GM12875 (cell line): ENCODE results near the gene RHNO1.

ENCODE experiments used
- H3K4me3 ChIP-seq: one replicate; pipeline ENCODE4 v1.5.1; 2011; ENCODE audit warnings: low read depth, low read length, control low read depth
- TF ChIP-seq, protein P1 (sequence below): IDR thresholded peaks from 2 replicates; pipeline ENCODE4 v1.5.1; 2011; ENCODE audit warnings: low read depth, mild to moderate bottlenecking, control low read depth, inconsistent platforms, low read length, moderate library complexity, borderline replicate concordance; ENCODE audit not compliant: insufficient read depth

The RHNO1 gene

DNA sequence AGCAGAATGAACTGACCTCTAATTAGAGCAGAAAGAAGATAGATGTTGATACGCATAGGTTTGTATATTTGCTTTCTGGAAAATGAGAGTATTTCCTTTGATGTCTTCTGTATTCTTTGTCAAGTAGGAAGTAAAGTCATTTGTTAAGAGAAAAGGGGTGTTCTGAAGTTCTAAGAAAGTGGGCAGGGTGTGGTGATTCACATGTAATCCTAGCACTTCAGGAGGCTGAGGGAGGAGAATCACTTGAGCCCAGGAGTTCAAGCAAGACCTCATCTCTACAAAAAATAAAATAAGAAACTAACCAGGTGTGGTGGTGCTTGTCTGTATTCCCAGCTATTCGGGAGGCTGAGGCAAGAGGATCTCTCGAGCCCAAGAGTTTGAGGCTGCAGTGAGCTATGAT, 2.8 kb downstream of the RHNO1 start:
- TF ChIP-seq, protein P1, sequence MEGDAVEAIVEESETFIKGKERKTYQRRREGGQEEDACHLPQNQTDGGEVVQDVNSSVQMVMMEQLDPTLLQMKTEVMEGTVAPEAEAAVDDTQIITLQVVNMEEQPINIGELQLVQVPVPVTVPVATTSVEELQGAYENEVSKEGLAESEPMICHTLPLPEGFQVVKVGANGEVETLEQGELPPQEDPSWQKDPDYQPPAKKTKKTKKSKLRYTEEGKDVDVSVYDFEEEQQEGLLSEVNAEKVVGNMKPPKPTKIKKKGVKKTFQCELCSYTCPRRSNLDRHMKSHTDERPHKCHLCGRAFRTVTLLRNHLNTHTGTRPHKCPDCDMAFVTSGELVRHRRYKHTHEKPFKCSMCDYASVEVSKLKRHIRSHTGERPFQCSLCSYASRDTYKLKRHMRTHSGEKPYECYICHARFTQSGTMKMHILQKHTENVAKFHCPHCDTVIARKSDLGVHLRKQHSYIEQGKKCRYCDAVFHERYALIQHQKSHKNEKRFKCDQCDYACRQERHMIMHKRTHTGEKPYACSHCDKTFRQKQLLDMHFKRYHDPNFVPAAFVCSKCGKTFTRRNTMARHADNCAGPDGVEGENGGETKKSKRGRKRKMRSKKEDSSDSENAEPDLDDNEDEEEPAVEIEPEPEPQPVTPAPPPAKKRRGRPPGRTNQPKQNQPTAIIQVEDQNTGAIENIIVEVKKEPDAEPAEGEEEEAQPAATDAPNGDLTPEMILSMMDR = no peak
- H3K4me3 ChIP-seq = no peak overlapping the region

DNA sequence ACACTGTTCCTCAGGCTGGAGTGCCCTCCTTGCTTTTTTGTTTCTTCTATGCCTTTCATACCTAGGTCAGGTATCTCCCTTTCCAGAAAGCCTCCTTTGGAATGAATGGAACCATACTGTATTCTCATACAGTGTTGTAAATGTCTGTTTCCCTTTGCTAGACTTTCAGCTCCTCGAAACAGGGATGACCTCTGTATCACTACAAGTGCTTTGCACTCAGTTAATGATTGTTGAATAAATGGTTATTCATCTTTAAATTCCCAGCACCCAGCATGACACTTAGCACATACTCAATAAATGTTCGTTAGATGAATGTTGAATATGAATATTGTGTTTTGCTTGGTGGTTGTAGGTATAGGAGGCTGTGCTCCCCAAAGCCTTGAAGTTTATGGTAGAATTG, 7.8 kb downstream of the RHNO1 start:
- H3K4me3 ChIP-seq = no peak overlapping the region
- TF ChIP-seq, protein P1 = no peak

DNA sequence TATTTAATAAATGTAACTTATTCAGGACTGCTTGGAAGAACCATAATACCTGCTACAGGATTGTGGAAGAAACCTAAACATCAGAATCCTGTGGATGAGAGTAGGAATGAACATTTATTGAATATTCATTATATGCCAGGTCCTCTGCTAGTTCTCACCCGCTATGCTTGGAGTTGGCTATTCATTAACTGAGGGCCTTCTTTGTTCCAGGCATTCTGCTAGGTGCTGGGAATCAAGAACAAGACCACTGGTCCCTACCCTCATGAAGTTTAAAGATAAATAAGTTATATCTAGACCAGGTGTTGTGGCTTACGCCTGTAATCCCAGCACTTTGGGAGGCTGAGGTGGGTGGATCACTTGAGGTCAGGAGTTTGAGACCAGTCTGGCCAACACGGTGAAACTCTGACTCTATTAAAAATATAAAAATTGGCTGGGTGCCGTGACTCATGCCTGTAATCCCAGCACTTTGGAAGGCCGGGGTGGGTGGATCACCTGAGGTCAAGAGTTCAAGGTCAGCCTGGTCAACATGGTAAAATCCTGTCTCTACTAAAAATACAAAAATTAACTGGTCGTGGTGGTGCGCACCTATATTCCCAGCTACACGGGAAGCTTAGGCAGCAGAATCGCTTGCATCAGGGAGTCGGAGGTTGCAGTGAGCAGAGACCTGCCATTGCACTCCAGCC, 9.9 kb downstream of the RHNO1 start:
- no peak overlapping the region for H3K4me3 ChIP-seq
- TF ChIP-seq, protein P1 = no peak

DNA sequence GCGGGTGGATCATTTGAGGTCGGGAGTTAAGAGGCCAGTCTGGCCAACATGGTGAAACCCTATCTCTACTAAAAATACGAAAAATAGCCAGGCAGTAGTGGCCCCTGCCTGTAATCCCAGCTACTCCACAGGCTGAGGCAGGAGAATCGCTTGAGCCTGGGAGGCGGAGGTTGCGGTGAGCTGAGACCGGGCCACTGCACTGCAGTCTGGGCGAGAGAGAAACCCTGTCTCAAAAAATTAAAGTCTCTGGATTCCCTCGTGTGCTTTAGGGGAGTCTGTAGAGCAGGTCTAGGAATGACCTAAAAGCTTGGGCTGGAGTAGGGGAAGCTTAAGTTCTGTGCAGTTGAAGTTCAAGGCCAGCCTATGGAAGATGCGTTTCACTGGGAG, 13.0 kb downstream of the RHNO1 start:
- peak overlapping the region; percentile 93 for H3K4me3 ChIP-seq
- TF ChIP-seq, protein P1 = no peak

DNA sequence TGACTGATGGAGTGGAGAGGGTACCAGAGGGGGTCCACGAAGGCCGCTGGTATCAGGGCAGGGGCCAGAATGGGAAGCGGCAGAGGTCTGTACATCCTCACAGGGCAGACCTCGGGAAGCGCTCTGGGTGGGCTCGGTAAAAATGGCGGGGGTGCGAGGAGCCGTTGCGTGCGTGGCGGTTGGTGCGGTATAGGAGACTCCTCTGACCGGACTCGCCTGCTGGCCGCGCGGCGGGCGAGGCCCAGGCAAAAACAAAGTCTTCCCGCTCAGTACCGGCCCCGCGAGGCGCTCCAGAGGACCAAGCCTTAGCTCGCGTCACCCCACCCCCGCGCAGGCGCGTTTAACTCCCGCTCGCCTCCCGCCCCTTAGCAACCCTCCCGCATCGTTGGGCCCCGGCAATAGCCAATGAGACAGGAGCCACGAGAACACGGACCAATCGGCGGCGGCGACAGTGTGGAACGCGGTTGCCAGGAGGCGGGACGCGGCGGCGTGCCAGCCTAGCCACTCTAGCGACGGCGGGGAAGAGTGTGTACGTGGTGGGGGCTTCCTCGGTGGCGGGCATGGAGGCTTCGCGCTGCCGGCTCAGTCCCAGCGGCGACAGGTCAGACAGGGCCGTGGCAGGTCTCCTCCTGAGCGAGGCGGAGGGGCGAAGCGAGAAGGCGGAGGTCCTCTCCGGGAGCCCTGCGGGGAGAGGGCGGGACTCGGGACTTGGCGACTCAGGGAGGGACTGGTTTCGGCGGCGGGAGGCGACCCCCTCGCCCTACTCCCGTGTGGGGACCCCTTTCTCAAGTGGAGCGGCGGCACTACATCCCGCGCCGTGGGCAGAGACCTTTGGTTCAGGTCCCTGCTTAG, 13.6 kb downstream of the RHNO1 start, which contains the start of gene TULP3:
Gene TULP3 (plus strand): TSS at position 504 of the 852 bp plus-strand sequence. CDS start 57 bp downstream, at position 561.
- peak within 1 kb of the TSS; percentile 93 for H3K4me3 ChIP-seq
- TF ChIP-seq, protein P1 = no peak

DNA sequence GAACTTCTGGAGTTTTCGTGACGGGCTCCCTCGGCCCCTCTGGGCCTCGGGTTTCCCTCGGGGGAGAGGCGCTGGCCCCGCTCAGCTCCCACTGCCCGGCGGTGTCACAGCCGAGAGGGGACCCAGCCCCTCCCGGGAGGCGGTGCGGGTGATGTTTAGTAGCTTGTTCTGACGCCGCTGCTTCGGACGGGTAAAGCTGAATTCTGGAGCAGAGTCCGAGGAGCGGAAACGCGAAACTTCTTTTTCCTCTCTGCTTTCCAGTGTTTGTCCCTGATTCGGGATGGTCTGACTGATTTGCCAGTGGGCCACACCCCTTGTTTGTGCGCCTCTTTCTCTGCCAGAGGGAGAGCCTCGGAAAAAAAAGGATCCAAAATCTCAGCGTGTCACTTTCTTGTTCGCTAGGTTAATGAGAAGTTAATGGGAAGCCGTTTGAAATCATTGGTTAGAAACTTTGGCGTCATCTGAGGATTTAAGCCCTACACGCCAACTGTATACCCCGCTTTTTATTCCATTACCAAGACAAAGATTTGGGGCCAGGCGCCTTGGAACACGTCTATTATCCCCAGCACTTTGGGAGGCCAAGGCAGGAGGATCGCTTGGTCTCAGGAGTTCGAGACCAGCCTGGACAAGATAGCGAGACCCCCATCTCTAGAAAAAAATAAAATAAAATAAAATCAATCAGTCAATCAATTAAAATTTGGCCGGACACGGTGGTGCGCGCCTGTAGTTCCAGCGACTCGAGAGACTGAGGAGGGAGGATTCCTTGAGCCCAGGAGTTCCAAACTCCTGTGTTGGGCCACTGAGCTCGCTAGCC, 14.4 kb downstream of the RHNO1 start:
- TF ChIP-seq, protein P1 = no peak
- H3K4me3 ChIP-seq = peak overlapping the region; percentile 93
